ENCODE measurements around the gene PPARG.
A peak's percentile ranks its signal among the peaks of the same experiment; 100 is the strongest.
"Not testable (repeated sequence)": the region's sequence is repeated elsewhere in the genome, so short reads cannot be mapped to it uniquely, and the experiment has no call there.

Gene PPARG

GRCh38 chr3:12279591-12280326 lies 9.1 kb upstream of the PPARG start:
- DNase-seq (ENCODE audit: low read depth), result no peak

GRCh38 chr3:12280357-12280806 lies 8.5 kb upstream of the PPARG start:
- DNase-seq (ENCODE audit: low read depth), result no peak

GRCh38 chr3:12284591-12284990 lies 4.3 kb upstream of the PPARG start:
- DNase-seq (ENCODE audit: low read depth), result no peak

- no peak for DNase-seq (ENCODE audit: low read depth)
Measured at GRCh38 chr3:12285003-12285555, 3.8 kb upstream of the PPARG start.

- DNase-seq (ENCODE audit: low read depth), result not testable (repeated sequence)
Measured at GRCh38 chr3:12285779-12286178, 3.1 kb upstream of the PPARG start.

- DNase-seq (ENCODE audit: low read depth), result no peak
Measured at GRCh38 chr3:12286504-12286903, 2.4 kb upstream of the PPARG start.

GRCh38 chr3:12286927-12287726 lies 1.7 kb upstream of the PPARG start:
- no peak for DNase-seq (ENCODE audit: low read depth)

- no peak for DNase-seq (ENCODE audit: low read depth)
Measured at GRCh38 chr3:12287727-12288181, 1.1 kb upstream of the PPARG start.

GRCh38 chr3:12289524-12289923 lies 654 bp downstream of the PPARG start:
- DNase-seq (ENCODE audit: low read depth), result no peak

GRCh38 chr3:12292770-12293169 lies 3.9 kb downstream of the PPARG start:
- no peak for DNase-seq (ENCODE audit: low read depth)

GRCh38 chr3:12294885-12295580 lies 6.2 kb downstream of the PPARG start:
- DNase-seq (ENCODE audit: low read depth), result peak; percentile 75

- no peak for DNase-seq (ENCODE audit: low read depth)
Measured at GRCh38 chr3:12296511-12296910, 7.6 kb downstream of the PPARG start.

- DNase-seq (ENCODE audit: low read depth), result no peak
Measured at GRCh38 chr3:12299026-12299425, 10.2 kb downstream of the PPARG start.

- DNase-seq (ENCODE audit: low read depth), result no peak
Measured at GRCh38 chr3:12300137-12300536, 11.3 kb downstream of the PPARG start.

- no peak for DNase-seq (ENCODE audit: low read depth)
Measured at GRCh38 chr3:12301031-12301430, 12.2 kb downstream of the PPARG start.

GRCh38 chr3:12301513-12301912 lies 12.6 kb downstream of the PPARG start:
- DNase-seq (ENCODE audit: low read depth), result no peak

- no peak for DNase-seq (ENCODE audit: low read depth)
Measured at GRCh38 chr3:12302564-12302963, 13.7 kb downstream of the PPARG start.

GRCh38 chr3:12303534-12303933 lies 14.7 kb downstream of the PPARG start:
- DNase-seq (ENCODE audit: low read depth), result peak; percentile 90

GRCh38 chr3:12303993-12304392 lies 15.1 kb downstream of the PPARG start:
- DNase-seq (ENCODE audit: low read depth), result no peak

- DNase-seq (ENCODE audit: low read depth), result no peak
Measured at GRCh38 chr3:12307136-12307535, 18.3 kb downstream of the PPARG start.

- DNase-seq (ENCODE audit: low read depth), result peak; percentile 91
Measured at GRCh38 chr3:12308517-12308916, 19.6 kb downstream of the PPARG start.

- no peak for DNase-seq (ENCODE audit: low read depth)
Measured at GRCh38 chr3:12309716-12310115, 20.8 kb downstream of the PPARG start.

Measured in HS-5 (cell line).